GM12875 (cell line): Measurements from ENCODE around the gene WDTC1.

Source experiments
- H3K4me3 ChIP-seq: one replicate; pipeline ENCODE4 v1.5.1; 2011; ENCODE audit warnings: low read depth, low read length, control low read depth
- CTCF ChIP-seq: IDR thresholded peaks from 2 replicates; pipeline ENCODE4 v1.5.1; 2011; ENCODE audit warnings: low read depth, mild to moderate bottlenecking, control low read depth, inconsistent platforms, low read length, moderate library complexity, borderline replicate concordance; ENCODE audit not compliant: insufficient read depth

The WDTC1 gene

DNA sequence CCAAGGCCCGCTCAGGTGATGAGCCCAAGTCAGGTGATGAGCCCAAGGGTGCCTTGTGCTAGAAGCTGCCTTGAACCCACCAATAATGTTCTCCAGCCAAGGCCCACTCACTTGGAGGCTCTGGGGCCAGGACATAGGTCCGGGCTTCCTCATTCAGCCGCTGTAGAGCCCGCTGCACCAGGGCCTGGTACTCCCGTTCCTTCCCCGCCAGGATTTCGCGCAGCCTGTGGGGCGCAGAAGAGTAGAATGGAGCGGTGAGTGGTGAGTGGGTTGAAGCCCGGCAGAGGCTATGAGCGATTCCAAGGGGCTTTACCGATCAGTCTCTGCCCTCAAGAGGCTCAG lies 121.8 kb downstream of the WDTC1 start:
- no peak for TF ChIP-seq CTCF
- H3K4me3 ChIP-seq = no peak overlapping the region

- TF ChIP-seq CTCF = no peak
- H3K4me3 ChIP-seq = no peak overlapping the region
Measured at GRCh38 chr1:27356619-27357280, 122.3 kb downstream of the WDTC1 start.

GRCh38 chr1:27357281-27358037 lies 123.0 kb downstream of the WDTC1 start:
- H3K4me3 ChIP-seq = peak overlapping the region; percentile 37
- peak; percentile 97 for TF ChIP-seq CTCF
